ENCODE results near the gene PRR3.
A peak's percentile ranks its signal among the peaks of the same experiment; 100 is the strongest.
"Not testable (repeated sequence)": the region's sequence is repeated elsewhere in the genome, so short reads cannot be mapped to it uniquely, and the experiment has no call there.

Gene PRR3

GRCh38 chr6:30556906-30557682, at the start of gene PRR3:
TSS of gene PRR3 (plus strand) at chr6:30557295. CDS start at chr6:30557345, 50 bp downstream.
- peak; percentile 70 to 86 for DNase-seq (ENCODE audit: low read depth in 1 of 2, low spot score in 1 of 2)

DNA sequence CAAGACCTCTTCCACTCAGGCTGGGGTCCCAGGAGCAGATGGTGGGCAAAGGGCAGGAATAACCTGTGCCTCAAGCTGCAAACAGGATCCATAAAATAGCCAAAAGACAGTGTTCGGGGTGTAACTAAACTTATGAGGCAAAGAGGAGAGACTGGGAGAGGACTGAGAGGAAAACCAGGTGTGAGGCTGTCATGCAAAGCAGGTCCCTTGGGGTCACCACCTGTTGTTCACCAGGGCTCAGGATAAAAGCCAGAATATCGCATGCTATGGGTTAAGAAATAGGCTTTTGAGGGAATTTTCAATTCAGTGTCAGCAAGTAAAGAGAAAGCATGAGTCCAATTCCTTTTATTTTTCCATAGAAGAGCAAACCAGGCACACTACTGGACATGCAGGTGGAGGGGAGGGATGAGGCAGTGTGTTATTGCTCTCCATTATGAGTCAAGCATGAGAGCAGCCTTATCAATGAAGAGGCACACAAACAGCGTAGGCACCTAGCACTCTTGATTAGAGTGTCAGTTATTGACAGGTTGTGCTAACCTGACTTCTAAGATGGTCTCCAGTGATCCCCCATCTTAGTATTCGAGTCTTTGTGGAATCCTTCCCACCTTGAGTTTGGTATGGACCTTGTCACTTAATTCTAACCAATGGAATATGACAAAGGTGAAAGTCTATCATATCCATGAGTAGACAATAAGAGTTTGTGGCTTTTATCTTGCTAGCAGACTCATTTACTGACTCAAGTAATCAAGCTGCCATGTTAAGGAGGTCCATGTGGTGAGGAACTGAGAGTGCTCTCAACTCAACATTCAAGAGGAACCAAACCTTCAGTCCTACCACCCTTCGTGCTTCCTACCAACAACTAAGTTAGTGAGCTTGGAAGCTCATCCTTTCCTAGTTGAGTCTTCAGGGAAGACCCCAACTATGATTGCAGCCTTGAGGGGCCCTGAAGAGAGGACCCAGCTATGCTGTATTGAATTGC, 49.0 kb upstream of the PRR3 start:
- DNase-seq (ENCODE audit: low read depth in 1 of 2, low spot score in 1 of 2) = no peak

- no peak for DNase-seq (ENCODE audit: low read depth in 1 of 2, low spot score in 1 of 2)
These were observed 48.0 kb upstream of the PRR3 start for GRCh38 chr6:30508890-30509736.

DNA sequence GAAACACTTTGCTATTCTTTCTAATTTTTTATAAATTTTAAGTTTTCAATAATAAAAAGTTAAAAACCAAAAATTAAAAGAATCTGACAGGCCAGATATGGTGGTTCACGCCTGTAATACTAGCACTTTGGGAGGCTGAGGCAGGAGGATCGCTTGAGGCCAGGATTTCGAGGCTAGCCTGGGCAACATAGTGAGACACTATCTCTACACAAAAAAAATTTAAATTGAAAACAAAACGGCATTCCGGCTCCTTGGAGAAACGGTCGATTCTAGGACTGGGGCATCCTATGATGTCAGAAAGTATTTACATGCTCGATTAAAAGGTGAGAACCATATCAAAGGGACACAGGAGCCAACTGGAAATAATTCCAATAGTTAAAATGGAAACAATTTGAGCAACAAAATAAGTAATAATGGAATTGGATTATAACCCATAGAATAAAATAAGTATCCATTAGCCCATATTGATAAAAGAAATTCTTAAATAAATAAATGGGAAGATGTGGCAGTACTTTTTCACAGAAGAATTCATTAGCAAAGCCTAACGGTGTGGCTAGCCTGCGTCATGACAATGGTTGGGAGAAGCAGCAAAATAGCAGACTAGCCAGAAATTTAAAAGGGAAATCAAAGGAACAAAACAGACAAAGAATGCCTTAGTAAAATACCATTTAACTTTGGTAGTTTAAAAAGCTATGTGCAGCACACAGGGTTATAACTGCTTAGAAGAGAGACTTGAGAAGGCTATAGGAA, 46.5 kb upstream of the PRR3 start:
- DNase-seq (ENCODE audit: low read depth in 1 of 2, low spot score in 1 of 2) = no peak

DNA sequence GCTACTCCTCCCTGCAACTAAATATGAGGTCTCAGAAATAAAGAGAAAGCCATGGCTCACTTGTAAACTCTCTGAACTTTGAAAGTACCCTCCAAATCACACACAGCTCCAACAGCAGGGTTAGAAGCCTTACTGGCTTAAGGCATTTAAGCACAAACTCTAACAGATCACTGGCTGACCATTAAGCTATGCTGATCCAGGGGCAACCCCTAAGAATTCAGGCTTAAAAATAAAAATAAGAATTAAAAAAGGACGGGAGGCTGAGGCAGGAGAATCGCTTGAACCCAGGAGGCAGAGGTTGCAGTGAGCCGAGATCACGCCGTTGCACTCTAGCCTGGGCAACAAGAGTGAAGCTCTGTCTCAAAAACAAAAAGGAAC, 45.9 kb upstream of the PRR3 start:
- DNase-seq (ENCODE audit: low read depth in 1 of 2, low spot score in 1 of 2) = no peak

DNA sequence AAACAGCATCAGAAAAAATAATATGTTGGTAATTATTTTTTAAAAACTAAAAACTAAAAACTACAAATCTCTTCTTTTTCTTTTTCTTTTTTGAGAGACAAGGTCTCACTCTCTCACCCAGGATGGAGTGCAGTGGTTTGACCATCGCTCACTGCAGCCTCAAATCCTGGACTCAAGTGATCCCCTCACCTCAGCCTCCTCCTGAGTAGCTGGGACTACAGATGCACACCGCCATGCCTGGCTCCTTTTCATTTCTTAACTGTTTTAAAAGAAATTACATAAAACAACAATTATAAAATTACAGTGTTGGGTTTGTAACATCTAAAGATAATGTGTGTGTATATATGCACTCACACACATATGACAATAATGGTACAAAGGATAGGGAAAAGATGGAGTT, 43.6 kb upstream of the PRR3 start:
- no peak for DNase-seq (ENCODE audit: low read depth in 1 of 2, low spot score in 1 of 2)

DNA sequence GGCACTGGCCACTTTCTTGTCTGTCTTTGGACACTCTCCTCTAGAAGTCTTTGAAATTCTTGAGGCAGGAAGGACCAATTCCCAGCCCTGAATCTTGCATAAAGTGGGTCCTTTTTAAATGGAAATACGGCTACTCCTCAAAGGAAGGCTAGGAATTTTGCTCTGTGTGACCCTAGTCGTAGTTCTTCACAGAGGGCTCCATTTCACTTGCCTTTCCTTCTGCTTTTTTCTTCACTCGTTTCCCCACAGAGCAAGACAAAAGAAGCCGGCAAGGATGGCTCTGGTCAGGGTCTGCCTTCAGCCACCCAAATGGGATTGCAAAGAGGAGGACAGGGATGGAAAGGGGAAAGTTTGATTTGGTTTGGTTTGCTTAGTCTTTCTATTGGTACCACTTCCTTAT, 42.0 kb upstream of the PRR3 start:
- no peak for DNase-seq (ENCODE audit: low read depth in 1 of 2, low spot score in 1 of 2)

- DNase-seq (ENCODE audit: low read depth in 1 of 2, low spot score in 1 of 2) = peak; percentile 68 to 90
These were observed 40.9 kb upstream of the PRR3 start for GRCh38 chr6:30515944-30516753.

DNA sequence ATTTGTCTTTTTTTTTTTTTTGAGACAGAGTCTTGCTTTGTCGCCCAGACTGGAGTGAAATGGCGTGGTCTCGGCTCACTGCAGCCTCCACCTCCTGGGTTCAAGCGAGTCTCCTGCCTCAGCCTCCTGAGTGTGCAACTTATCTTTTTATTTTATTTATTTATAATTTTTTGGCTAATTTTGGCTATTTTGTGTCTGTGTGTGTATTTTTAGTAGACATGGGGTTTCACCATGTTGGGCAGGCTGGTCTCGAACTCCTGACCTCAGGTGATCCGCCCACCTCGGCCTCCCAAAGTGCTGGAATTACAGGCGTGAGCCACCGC, 40.4 kb upstream of the PRR3 start:
- not testable (repeated sequence) for DNase-seq (ENCODE audit: low read depth in 1 of 2, low spot score in 1 of 2)

DNA sequence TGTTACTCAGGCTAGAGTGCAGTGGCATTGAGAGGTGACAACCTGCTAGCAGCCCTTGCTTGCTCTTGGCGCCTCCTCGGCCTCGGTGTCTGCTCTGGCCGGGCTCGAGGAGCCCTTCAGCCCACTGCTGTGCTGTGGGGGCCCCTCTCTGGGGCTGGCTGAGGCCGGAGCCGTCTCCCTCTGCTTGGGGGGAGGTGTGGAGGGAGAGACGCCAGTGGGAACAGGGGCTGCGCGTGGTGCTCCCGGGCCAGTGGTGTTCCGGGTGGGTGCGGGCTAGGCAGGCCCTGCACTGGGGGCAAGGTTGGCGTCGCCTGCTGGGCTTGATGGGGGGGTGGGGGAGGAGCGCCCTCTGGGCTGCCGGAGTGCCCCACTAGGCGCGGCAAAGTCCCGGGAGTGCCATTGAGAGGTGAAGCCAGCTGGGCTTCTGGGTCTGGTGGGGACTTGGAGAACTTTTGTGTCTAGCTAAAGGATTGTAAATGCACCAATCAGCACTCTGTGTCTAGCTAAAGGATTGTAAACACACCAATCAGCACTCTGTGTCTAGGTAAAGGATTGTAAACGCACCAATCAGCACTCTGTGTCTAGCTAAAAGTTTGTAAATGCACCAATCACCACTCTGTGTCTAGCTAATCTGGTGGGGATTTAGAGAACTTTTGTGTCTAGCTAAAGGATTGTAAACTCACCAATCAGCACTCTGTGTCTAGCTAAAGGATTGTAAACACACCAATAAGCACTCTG, 39.2 kb upstream of the PRR3 start:
- not testable (repeated sequence) for DNase-seq (ENCODE audit: low read depth in 1 of 2, low spot score in 1 of 2)

GRCh38 chr6:30518505-30519145, 38.5 kb upstream of the PRR3 start:
- DNase-seq (ENCODE audit: low read depth in 1 of 2, low spot score in 1 of 2) = not testable (repeated sequence)

- DNase-seq (ENCODE audit: low read depth in 1 of 2, low spot score in 1 of 2) = no peak
These were observed 36.6 kb upstream of the PRR3 start for GRCh38 chr6:30520522-30520921.

DNA sequence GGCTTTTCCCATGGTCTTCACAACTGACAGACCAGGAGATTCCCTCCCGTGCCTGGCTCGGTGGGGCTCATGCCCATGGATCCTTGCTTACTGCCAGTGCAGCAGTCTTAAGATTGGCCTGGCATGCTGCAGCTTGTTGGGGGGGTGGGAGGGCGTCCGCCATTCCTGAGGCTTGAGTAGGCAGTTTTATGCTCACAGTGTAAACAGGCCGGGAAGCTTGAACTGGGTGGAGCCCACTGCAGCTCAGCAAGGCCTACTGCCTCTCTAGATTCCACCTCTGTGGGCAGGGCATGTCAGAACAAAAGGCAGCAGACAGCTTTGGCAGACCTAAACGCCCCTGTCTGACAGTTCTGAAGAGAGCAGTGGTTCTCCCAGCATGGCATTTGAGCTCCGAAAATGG, 36.0 kb upstream of the PRR3 start:
- DNase-seq (ENCODE audit: low read depth in 1 of 2, low spot score in 1 of 2) = not testable (repeated sequence)

DNA sequence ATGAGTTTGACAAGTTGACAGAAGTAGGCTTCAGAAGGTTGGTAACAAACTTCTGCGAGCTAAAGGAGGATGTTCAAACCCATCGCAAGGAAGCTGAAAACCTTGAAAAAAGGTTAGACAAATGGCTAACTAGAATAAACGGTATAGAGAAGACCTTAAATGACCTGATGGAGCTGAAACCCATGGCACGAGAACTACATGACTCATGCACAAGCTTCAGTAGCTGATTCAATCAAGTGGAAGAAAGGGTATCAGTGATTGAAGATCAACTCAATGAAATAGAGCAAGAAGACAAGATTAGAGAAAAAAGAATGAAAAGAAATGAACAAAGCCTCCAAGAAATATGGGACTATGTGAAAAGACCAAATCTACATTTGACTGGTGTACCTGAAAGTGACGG, 35.1 kb upstream of the PRR3 start:
- DNase-seq (ENCODE audit: low read depth in 1 of 2, low spot score in 1 of 2) = not testable (repeated sequence)

- not testable (repeated sequence) for DNase-seq (ENCODE audit: low read depth in 1 of 2, low spot score in 1 of 2)
These were observed 30.7 kb upstream of the PRR3 start for GRCh38 chr6:30526444-30526843.

DNA sequence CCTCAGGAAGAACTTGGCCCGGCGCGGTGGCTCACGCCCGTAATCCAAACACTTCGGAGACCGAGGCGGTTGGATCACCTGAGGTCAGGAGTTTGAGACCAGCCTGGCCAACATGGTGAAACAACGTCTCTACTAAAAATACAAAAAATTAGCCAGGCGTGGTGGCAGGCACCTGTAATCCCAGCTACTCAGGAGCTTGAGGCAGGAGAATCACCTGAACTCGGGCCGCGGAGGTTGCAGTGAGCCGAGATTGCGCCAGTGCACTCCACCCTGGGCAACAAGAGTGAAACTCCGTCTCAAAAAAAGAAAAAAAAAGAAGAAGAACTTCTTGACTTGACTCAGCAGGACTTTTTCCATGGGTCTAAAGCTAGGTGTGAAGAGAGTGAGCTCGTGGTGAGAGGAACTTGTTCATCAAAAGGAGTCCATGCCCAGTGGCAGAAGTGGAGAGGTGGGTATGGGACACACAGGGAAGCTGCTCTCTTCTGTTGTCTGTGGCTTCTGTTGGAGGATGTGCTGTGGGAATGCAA, 27.7 kb upstream of the PRR3 start:
- DNase-seq (ENCODE audit: low read depth in 1 of 2, low spot score in 1 of 2) = peak in 1 of 2 donors; percentile 52

DNA sequence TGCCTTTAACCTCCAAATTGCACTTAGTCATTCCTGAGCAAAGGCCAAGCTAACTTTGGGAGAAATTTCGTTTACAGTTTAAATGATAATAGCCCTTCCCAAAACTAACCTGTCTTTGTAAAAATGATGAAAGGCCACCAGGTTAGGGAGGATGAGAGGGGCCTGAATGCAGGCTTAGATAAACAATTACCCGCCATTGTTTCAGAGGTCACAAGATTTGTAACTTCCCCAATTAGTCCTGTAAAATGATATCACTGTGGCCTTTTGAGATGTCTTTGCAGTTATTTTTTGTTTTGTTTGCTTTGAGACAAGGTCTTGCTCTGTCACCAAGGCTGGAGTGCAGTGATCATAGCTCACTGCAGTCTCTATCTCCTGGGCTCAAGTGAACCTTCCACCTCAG, 27.1 kb upstream of the PRR3 start:
- DNase-seq (ENCODE audit: low read depth in 1 of 2, low spot score in 1 of 2) = no peak
